ENCODE data around the gene PTPRR.

Gene PTPRR, protein sequence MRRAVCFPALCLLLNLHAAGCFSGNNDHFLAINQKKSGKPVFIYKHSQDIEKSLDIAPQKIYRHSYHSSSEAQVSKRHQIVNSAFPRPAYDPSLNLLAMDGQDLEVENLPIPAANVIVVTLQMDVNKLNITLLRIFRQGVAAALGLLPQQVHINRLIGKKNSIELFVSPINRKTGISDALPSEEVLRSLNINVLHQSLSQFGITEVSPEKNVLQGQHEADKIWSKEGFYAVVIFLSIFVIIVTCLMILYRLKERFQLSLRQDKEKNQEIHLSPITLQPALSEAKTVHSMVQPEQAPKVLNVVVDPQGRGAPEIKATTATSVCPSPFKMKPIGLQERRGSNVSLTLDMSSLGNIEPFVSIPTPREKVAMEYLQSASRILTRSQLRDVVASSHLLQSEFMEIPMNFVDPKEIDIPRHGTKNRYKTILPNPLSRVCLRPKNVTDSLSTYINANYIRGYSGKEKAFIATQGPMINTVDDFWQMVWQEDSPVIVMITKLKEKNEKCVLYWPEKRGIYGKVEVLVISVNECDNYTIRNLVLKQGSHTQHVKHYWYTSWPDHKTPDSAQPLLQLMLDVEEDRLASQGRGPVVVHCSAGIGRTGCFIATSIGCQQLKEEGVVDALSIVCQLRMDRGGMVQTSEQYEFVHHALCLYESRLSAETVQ

DNA sequence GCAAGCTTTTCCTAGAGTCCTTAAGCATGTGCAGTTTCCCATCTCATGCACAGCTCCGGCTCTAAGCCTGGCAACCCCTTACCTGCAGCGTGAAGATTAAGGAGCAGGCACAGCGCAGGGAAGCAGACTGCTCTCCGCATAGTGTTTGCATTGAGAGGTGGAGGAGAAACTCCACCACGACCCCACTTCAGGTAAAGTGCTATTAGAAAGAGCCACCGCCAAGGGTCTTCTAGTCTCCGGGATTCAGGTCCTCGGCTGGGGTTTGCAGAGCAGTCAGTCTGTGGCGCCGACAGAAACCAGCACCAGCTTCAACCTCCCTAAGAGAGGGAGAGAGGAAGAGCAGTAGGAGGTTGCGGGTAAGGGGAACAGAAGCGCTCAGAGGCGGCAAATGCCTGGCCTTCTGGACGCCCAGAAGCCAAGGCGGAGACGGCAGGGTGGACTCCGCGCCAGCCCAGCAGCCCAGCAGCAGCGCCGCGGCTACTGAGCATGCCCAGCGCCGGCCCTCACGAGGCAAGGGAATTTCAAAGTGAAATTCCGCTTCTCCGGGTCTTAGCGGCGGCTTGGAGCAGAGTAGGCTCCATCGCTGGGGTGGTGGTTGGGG, at the start of gene PTPRR:
Gene PTPRR, minus strand, starts transcription at position 488 of the 601 bp plus-strand sequence. Its CDS starts 348 bp downstream, at position 140.
- DNase-seq (ENCODE audit: low spot score) = no peak

DNA sequence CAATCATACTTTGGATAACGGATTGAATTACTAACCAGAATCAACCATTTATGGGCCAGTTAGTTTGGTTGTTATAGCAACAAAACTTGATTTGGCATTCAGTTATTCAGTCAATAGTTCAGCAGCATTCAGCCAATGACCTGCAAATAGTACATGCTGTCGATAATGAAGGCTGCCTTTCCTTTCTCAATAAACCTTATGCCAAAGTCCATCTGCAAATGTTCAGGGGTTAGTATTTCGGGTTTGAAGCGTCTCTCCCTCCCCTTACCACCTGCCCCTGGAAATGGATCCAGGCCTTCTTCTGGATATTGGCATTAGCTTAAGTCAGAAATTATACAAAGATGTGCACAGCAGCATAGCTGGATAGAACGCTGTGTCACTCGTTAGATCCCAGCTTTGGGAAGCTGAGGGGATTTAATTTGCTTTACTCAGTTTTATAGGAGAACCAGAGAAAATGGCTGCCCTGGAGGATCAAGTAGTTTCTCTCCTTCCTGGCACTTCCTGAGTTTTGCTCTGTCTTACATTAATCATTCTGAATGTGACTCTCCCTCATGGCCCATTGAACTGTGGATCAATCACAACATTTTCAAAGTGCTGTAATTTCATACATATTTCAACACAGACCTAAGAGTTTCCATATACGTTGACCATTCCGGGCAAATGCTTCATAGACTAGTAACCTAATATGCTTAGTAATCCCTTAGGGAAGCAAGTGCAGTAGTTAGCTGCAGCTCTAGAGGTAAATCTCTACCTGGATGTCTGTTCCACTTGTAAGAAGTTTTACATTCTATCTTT, 46.7 kb upstream of the PTPRR start:
- DNase-seq (ENCODE audit: low spot score) = no peak

- no peak for DNase-seq (ENCODE audit: low spot score)
Measured at GRCh38 chr12:70966046-70966445, 45.5 kb upstream of the PTPRR start.

GRCh38 chr12:70964867-70965510, 44.5 kb upstream of the PTPRR start:
- no peak for DNase-seq (ENCODE audit: low spot score)

- DNase-seq (ENCODE audit: low spot score) = no peak
Measured at GRCh38 chr12:70963081-70963660, 42.6 kb upstream of the PTPRR start.

DNA sequence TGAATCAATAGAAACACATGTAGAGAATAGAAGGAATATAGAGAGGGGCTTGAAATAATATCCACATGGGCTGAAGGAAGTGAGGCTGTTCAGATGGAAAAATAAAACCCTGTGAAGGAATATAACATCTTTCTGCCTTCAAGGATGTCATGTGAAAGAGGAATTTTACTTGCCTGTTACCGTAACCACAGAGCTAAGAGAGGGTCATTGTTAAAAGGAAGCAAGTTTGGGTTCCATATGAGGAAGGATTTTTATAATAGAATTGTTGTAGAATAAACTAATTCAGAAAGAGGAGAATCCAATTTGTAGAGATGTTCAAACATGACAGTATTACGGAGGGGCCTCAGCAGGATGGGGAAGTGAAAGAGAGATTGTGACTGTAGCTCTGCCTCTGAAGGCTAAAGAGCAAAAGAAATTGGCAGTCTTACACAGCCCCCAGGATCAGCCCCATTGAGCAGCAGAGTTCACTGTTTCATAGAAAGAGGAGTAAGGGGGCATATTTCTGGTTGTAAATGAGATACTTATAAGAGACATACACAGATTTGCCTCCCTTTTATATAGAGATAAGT, 41.8 kb upstream of the PTPRR start:
- DNase-seq (ENCODE audit: low spot score) = peak; percentile 13

- DNase-seq (ENCODE audit: low spot score) = no peak
Measured at GRCh38 chr12:70960484-70960883, 39.9 kb upstream of the PTPRR start.

DNA sequence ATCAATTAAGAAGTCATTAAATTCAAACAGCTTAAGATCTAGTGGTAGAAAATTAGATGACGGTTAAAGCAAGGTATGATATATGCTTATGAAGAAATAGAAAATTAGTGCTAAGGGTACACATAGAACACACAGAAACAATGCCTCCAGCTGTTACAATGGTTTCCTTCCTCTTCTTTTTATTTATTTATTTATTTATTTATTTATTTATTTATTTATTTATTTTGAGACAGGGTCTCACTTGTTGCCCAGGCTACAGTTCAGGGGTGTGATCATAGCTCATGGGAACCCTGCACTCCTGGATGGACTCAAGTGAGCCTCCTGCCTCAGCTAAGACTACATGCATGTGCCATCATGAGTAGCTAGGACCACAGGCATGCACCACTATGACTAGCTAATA, 34.9 kb upstream of the PTPRR start:
- no peak for DNase-seq (ENCODE audit: low spot score)

- no peak for DNase-seq (ENCODE audit: low spot score)
Measured at GRCh38 chr12:70950451-70950850, 29.9 kb upstream of the PTPRR start.

GRCh38 chr12:70948976-70949336, 28.4 kb upstream of the PTPRR start:
- DNase-seq (ENCODE audit: low spot score) = no peak

DNA sequence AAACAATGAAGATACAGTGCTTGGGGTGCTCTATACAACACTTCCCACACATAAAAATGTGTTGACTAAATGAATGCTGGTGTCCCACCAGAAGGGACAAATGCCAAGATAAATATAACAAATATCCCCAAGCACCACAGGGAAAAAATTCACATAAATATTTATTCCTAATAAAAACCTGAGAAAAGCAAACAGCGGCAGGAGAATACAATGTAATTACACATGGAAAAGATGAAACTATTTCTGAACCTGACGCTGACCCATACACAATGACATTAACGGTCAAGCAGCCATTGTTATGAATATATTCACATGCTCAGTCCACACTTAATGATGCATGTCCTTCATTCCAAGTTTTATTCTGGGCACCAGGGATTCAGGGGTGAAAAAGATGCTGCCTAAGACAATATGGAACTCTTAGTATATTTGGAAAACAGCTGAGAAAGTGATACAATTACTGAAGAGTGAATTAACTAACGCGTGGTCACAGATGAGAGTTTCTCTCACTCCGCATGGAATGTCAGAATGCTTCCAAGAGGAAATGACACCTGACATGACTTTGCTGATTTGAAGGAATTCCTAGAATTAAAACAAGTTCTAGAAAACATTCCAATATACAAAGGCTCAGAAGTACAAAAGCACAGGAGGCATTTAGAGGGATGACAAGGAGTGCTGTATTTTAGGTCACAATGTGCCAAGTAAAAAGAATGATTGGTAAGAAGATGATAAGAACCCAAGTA, 27.9 kb upstream of the PTPRR start:
- no peak for DNase-seq (ENCODE audit: low spot score)

GRCh38 chr12:70936203-70936813, 15.8 kb upstream of the PTPRR start:
- DNase-seq (ENCODE audit: low spot score) = no peak

GRCh38 chr12:70933133-70933532, 12.6 kb upstream of the PTPRR start:
- DNase-seq (ENCODE audit: low spot score) = no peak

DNA sequence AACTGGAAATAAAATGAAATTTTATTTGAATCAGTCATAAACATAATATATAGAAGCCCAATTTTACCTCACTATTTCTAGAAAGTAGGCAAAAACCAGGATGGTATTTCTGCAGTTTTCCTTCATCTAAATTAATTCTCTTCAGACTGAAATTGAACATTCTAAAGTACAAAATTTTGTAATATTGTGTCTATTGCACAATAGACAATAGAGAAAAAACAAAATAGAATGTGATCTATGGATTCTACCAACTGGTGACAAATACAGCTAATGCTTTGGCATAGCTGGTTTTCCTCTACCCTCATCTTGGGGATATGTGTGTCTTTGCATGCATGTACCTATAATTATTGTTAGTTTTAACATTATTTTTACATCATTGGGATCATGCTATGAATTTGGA, 8.5 kb upstream of the PTPRR start:
- DNase-seq (ENCODE audit: low spot score) = no peak

- DNase-seq (ENCODE audit: low spot score) = no peak
Measured at GRCh38 chr12:70928071-70928470, 7.5 kb upstream of the PTPRR start.

GRCh38 chr12:70927356-70927755, 6.8 kb upstream of the PTPRR start:
- DNase-seq (ENCODE audit: low spot score) = no peak

DNA sequence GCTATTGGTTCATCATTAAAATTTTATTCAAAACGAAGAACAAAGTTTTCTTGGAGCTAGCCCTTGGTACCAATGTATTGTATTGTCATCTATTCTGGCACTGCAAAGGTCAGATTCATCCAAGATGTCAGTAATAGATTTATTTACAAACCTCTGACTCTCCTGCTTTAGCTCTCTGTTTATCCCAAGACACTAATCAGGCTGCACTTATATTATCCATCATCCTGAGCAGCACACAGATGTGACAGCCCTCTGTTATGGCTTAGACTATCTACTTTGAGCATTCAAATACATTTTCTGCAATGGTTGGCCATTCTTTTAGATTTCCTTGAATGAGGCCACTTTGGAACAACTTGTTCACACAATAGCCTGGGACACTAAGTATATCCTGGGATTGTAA, 5.0 kb upstream of the PTPRR start:
- no peak for DNase-seq (ENCODE audit: low spot score)

DNA sequence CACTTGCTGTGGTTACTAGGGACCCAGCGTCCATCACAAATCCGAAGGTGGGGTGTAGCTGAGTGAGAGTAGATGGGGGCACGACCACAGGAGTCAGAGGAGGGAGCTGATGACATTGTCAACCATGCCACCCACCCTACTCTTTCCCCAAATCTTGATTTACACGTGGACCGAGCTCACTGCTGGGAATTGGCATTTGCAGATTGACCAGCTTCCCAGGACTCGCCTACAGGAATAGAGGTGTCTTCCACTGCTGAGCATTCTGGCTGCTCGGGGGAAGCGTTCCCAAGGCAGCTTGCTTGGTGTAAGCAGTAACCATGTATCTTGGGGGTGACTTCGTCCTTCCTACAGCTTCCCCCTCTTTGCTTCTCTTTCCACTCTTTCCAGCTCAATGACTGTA, 353 bp upstream of the PTPRR start:
- DNase-seq (ENCODE audit: low spot score) = no peak

DNA sequence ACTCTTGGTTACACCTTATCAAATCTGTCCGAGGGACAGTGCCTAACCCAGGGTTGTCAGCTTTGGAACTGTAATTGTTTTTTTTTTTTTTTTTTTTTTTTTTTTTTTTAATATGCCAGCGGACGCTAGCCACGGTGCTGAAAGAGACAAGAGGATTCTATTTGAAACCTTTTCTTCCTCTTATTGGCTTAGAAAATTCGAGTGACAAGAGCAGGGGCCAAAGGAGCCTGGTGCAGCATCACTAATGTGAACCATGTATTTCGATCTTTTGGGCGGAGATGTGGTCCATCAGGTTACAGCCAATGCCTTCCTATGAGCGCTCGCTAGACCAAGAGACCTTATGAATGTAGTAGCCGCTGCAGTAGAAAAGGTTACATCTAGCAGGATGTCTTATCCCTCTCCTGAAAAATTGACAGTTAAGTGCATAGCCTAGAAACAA, 922 bp downstream of the PTPRR start:
- peak; percentile 17 for DNase-seq (ENCODE audit: low spot score)

DNA sequence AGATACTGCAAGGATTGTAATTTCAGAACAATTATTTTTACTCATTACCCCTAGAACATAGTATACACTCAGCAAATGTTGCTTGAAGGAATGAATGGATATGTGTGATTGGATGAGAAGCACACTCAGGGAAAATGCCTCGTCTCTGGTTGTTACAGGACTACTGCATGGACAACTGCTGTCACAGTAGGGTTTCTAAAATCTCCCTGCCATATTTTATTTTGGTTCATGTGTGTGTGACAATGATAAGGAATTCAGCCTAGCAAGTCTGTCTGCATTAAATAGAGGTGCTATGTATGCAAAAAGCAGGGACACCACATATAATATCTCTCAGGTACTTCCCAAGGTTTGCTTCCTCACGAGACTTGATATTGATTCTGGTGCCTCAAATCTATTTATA, 1.4 kb downstream of the PTPRR start:
- DNase-seq (ENCODE audit: low spot score) = no peak

Data from COLO829 (cell line).